ENCODE results near the gene CHMP6.

DNA sequence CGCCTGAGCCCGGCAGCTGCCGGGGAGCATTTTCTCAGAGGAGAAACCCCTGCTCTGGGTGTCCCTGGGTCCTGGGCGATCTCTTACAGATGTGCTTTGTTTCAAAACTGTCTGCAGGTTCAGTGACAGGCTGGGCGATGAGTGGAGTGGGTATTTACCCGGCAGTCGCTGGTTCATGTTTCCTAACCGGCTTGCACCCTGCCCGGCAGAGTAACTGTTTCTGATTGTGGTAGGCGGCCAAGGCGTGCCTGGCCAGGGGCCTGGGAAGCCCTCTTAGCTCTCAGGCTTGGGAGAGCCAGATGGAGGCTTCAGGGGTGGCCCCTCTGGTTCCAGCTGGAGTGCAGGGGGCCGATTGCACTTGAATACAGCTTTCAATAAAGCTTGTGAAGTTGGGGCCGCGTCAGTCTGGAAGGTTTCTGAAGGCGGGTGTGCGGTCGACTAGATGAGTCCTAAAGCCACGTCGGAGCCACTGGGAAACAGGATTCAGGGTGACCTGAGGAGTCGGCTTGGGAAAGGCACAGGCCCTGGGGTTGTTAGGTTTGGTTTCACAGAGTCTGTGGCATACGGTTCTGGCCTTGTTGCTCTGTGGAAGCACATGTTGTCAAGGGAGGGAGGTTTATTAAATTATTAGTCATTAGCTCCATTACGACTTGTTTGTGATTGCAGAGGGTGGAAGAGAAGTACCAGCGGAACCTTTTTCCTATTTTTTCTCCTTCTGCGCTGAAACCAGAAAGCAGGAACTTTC is 44.7 kb downstream of the CHMP6 start:
- TF ChIP-seq, protein P1, sequence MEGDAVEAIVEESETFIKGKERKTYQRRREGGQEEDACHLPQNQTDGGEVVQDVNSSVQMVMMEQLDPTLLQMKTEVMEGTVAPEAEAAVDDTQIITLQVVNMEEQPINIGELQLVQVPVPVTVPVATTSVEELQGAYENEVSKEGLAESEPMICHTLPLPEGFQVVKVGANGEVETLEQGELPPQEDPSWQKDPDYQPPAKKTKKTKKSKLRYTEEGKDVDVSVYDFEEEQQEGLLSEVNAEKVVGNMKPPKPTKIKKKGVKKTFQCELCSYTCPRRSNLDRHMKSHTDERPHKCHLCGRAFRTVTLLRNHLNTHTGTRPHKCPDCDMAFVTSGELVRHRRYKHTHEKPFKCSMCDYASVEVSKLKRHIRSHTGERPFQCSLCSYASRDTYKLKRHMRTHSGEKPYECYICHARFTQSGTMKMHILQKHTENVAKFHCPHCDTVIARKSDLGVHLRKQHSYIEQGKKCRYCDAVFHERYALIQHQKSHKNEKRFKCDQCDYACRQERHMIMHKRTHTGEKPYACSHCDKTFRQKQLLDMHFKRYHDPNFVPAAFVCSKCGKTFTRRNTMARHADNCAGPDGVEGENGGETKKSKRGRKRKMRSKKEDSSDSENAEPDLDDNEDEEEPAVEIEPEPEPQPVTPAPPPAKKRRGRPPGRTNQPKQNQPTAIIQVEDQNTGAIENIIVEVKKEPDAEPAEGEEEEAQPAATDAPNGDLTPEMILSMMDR (IDR thresholded peaks at IDR 0.05) = no peak
- TF ChIP-seq EP300 (IDR thresholded peaks at IDR 0.05) (no peak), POLR2A (IDR thresholded peaks at IDR 0.05) (no peak)
